ENCODE data around the gene MFSD11.
"Not testable (repeated sequence)": the region's sequence is repeated elsewhere in the genome, so short reads cannot be mapped to it uniquely, and the experiment has no call there.

The MFSD11 gene

DNA sequence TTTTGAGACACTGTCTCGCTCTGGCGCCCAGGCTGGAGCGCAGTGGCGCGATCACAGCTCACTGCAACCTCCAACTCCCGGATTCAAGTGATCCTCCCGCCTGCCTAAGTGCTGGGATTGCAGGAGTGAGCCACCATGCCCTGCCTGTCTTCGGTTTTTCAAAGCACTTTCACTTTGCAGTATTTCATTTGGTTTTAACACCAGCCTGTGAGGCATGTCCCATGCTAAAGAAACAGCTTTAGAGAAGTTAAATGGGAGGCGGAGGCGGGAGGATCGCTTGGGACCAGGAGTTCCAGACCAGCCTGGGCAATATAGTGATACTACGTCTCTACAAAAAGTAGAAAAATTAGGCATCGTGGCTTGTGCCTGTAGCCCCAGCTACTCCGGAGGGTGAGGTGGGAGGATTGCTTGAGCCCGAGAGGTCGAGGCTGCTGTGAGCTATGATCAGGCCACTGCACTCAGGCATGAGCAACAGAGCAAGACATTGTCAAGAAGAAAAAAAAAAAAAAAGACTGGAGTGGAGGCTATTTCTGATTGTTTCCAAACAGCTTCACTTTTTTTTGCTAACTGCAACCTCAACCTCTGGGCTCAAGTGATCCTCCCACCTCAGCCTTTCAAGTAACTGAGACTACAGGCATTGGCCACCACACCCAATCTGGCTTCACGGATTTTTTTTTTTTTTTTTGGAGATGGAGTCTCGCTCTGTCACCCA is 10.0 kb upstream of the MFSD11 start:
- DNase-seq: no peak

GRCh38 chr17:76731800-76732733 is 5.9 kb upstream of the MFSD11 start:
- not testable (repeated sequence) for DNase-seq

DNA sequence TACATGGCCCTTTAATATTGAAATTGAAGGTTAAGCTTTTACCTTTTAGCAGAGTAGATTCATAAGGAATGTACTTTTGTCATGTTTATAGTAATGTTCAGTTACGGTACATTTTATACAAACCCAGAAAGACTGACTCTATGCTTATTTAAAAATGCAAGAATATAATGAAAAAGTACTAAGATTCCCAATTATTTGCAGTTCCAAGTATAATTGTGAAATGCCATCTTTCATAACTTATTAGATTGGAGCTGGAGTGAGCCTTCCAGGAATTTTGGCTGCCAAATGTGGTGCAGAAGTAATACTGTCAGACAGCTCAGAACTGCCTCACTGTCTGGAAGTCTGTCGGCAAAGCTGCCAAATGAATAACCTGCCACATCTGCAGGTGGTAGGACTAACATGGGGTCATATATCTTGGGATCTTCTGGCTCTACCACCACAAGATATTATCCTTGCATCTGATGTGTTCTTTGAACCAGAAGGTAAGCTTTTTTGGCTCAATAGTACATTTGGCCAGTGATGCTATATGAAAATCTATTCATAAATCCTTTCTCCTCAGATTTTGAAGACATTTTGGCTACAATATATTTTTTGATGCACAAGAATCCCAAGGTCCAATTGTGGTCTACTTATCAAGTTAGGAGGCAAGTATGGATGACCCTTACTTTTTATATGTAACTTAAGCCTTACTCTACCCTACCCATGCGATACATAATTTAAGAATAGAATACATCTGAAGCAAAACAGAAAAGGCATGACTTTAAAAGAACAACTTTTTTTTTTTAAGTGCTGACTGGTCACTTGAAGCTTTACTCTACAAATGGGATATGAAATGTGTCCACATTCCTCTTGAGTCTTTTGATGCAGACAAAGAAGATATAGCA is 4.9 kb upstream of the MFSD11 start:
- no peak for DNase-seq

DNA sequence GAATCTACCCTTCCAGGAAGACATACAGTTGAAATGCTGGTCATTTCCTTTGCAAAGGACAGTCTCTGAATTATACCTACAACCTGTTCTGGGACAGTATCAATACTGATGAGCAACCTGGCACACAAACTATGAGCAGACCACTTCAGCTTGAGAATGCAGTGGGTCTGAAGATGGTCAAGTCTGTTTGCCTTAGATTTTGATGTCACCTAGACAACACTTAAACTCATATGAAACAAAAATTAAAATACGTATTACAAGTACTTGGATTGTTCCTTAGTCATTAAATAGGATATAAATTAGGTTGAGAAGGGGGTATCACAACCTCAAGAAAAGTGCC is 4.3 kb upstream of the MFSD11 start:
- no peak for DNase-seq

DNA sequence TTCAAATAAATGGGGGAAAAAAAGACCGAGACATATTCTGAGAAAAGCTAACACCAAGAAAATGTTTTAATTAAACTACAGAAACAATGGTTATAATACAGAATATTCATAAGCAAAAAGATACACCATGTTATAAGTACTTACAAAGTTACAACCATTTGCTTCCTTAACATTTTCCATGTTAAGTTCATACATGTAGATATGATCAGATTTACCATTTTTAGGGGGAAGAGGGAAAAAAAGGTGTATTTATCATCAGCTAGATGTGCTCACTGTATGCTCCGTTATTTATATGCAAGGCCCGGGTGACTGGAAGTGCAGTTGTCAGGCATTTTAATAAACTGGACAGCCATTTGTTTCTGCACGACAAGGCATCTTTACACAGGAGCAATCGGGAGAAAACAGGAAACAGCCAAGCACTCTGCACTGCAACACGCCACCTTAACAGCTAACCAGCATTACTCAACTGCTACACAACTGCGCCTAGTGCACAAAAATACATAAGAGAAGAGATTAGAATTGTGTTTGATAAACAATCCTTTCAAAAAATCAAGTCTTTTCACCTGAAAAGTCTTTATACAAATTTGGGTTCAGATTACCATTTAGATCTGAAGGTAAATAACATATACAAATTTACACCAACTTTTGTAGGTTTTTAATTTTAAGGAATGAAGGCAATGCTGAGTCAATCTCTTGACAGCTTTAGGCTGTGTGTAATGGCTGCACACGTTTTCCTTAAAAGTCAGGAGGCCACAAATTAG is 3.7 kb upstream of the MFSD11 start:
- no peak for DNase-seq

DNA sequence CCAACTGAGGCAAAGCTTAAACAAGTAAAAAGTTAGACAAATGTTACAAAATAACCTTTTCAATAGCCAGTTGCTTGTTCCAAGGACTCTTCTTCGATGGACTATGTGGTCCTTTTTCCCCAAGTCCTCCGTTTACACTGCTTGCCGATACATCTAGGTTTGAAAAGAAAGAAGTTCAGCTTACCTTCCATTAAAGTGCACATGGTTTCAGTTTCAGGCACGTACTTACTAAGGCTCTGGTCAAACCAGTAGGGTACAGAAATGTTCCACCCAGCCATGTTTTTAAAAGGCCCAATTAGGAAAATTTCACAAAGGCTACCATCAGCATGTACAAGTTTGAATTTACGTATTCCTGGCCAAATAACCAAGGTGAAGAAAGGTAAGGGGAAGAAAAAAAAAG is 2.9 kb upstream of the MFSD11 start:
- no peak for DNase-seq

DNA sequence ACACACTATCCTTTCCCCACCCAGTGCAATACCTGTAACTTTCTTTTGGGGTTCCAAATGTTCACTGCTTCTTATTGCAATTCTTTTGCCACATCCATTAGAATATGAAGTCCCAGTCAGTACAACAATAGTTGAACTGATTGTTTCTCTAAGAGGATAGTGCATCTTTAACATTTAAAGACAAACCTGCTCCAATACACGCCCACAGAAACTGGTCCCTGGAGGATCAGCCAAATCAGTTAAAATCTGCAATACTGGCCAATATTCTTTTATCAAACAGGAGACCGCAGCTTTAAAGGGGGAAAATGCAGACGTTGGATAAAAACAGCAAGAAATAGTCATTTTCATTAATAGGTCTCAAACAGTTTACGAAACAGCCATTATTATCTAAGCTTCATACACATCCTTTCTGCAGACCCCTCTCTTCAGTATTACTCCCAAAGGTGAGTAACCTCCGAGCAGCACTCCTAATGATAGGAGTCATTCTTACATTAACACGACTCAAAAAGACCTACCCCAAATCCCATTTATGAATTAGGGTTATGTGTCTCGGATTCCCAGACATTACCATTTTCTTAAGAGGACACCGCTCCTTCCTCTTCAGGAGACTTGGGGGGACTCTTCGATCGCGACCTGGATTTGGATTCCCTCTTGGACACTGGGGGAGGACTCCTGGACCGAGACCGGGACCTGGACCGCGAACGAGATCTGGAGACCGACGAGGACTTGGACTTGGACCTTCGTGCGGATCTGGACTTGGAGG is 2.2 kb upstream of the MFSD11 start:
- DNase-seq: no peak

GRCh38 chr17:76736349-76737081 is 1.4 kb upstream of the MFSD11 start:
- DNase-seq: peak; percentile 86

GRCh38 chr17:76737082-76737675 is 740 bp upstream of the MFSD11 start, which contains the start of gene SRSF2:
Gene SRSF2, minus strand, starts transcription at chr17:76737331. Its CDS starts 171 bp downstream, at chr17:76737160.
- peak; percentile 99 for DNase-seq

GRCh38 chr17:76738468-76738850 is 540 bp downstream of the MFSD11 start:
- no peak for DNase-seq

DNA sequence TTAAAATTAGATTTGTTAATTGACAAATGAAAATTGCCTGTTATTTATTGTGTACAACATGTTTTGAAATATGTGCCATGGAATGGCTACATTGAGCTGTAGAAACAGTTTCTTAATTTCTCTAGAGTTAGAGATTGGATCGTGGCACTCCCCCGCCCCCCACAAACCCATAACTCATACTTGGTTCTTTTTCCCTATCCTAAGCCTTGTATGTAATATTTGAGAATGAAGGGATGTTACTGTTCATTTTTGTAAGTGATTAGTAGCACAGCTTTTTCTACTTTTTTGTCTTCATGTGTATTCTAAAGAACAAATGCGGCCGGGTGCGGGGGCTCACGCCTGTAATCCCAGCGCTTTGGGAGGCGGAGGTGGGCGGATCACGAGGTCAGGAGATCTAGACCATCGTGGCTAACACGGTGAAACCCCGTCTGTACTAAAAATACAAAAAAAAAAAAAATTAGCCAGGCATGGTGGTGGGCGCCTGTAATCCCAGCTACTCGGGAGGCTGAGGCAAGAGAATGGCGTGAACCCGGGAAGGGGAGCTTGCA is 1.7 kb downstream of the MFSD11 start:
- not testable (repeated sequence) for DNase-seq

- no peak for DNase-seq
These were observed 2.6 kb downstream of the MFSD11 start for GRCh38 chr17:76740329-76741118.

GRCh38 chr17:76742958-76743357 is 5.0 kb downstream of the MFSD11 start:
- DNase-seq: no peak

GRCh38 chr17:76744747-76745146 is 6.8 kb downstream of the MFSD11 start:
- DNase-seq: no peak

DNA sequence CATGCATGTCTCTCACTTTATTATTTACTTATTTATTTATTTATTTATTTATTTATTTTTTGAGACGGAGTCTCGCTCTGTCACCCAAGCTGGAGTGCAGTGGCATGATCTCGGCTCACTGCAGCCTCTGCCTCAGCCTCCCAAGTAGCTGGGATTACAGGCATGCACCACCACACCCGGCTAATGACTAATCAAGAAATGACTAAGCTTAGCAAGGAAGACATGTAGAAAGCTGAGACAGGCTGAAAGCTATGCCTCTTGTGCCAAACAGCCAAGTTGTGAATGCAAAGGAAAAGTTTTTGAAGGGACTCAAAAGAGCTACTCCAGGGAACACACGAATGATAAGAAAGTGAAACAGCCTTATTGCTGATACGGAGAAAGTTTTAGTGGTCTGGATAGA is 7.9 kb downstream of the MFSD11 start:
- not testable (repeated sequence) for DNase-seq

DNA sequence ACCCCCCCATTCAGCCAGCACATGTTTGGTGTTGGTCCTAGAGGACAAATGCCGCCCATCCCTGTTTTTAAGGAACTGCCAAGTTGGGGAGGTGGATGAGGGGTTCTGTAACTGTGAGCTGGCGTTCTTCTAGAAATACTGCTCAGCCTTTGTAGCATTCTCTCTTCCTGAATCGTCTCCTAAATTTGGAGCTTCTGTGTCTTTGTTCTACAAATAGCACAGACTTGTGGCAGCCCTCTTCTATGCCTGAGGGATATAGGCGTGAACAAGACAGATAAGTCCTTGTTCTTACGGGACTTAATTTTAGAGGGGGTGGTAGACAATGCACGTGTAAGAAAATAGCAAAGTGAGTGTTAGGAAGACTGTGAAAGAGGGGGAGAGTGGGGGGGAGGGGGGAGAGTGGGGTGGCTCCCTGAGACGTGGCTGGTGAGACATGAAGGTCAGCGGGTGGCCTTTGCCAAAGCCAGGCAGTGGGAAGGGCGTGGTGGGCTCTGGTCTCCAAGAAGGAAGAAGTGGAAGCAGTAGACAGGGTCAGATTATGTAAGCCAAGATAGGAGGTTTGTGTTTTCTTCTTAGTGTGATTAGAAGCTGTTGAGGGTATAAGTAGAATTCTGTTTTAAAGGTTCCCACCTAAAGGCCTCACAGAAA is 9.9 kb downstream of the MFSD11 start:
- no peak for DNase-seq

DNA sequence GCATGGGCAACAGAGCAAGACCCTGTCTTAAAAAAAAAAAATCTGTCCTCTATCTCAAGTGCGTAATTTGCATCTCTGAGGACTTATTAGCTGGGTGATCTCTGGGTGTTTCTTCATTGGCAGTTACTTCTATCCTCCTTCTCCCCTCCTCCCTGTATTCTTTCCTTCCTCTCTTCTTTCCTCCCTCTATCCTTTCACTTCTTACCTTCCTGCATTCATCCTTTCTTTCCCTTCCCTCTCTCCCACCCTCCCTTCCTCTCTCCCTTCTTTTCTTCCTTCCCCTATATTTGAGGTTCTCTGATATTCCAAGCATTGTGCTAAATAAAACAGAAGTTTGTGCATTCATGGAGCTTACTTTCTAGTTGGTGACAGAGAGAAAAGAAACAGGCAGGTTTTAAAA is 10.7 kb downstream of the MFSD11 start:
- DNase-seq: no peak

GRCh38 chr17:76751416-76751993 is 13.6 kb downstream of the MFSD11 start:
- no peak for DNase-seq
